ENCODE data around the gene ZNF804B.

DNA sequence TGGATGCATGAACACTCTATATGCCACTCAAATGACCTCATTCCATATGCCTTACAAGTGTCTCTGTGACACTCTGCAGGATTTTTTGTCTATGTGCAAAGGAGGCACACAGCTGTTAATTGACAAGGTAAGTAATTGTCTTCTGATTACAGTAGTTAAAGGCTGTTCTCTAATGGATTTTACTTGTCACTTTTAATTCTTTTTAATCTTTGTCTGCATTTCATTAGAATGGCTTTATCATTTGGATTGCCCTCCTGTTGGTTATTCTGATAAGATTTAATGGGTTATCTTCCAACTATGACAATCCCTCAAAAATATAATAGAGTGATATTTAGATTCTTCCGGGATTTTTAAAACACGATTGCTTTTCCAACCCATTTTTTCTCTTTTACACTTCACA is 326.1 kb downstream of the ZNF804B start:
- TF ChIP-seq, protein P1, sequence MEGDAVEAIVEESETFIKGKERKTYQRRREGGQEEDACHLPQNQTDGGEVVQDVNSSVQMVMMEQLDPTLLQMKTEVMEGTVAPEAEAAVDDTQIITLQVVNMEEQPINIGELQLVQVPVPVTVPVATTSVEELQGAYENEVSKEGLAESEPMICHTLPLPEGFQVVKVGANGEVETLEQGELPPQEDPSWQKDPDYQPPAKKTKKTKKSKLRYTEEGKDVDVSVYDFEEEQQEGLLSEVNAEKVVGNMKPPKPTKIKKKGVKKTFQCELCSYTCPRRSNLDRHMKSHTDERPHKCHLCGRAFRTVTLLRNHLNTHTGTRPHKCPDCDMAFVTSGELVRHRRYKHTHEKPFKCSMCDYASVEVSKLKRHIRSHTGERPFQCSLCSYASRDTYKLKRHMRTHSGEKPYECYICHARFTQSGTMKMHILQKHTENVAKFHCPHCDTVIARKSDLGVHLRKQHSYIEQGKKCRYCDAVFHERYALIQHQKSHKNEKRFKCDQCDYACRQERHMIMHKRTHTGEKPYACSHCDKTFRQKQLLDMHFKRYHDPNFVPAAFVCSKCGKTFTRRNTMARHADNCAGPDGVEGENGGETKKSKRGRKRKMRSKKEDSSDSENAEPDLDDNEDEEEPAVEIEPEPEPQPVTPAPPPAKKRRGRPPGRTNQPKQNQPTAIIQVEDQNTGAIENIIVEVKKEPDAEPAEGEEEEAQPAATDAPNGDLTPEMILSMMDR (conservative IDR thresholded peaks at IDR 0.05; ENCODE audit: low read depth, low read length): no peak
- no peak for TF ChIP-seq EZH2 (IDR thresholded peaks at IDR 0.05; ENCODE audit: borderline replicate concordance, low read depth, low read length, poor library complexity, severe bottlenecking)
